Endodermal cell (in vitro differentiated cells): Measurements from ENCODE around the gene MBD3L5. TPM values are rescaled to one million over a fixed set of nuclear protein-coding genes. Genes with fewer than 3 reads are reported as not detected.
"Not testable (repeated sequence)": the region's sequence is repeated elsewhere in the genome, so short reads cannot be mapped to it uniquely, and the experiment has no call there.

Experiments
- DNase-seq: peaks from one replicate; pipeline ENCODE4 v3.0.0-alpha.2; 2017
- H3K27ac ChIP-seq: 2 replicates; pipeline ENCODE4 v1.5.1; 2013; ENCODE audit warnings: mild to moderate bottlenecking, low read depth, low read length, moderate library complexity
- H3K27me3 ChIP-seq: 2 replicates; pipeline ENCODE4 v1.6.1; 2013; ENCODE audit warnings: mild to moderate bottlenecking, low read length, moderate library complexity; ENCODE audit not compliant: insufficient read depth, control insufficient read depth, poor library complexity, severe bottlenecking
- H3K36me3 ChIP-seq: 2 replicates; pipeline ENCODE4 v1.7.0; 2013; ENCODE audit warnings: mild to moderate bottlenecking, low read length, moderate library complexity; ENCODE audit not compliant: control insufficient read depth, insufficient read depth
- H3K4me1 ChIP-seq: one replicate; pipeline ENCODE4 v1.7.0; 2013; ENCODE audit warnings: low read length; ENCODE audit not compliant: control insufficient read depth, insufficient read depth
- H3K4me3 ChIP-seq: 2 replicates; pipeline ENCODE4 v1.5.1; 2013; ENCODE audit warnings: mild to moderate bottlenecking, low read length, moderate library complexity
- H3K9ac ChIP-seq: 2 replicates; pipeline ENCODE4 v1.6.1; 2013; ENCODE audit warnings: mild to moderate bottlenecking, low read length, moderate library complexity; ENCODE audit not compliant: poor library complexity, severe bottlenecking; ENCODE audit errors: extremely low read depth
- H3K9me3 ChIP-seq: 2 replicates; pipeline ENCODE4 v1.6.1; 2013; ENCODE audit warnings: mild to moderate bottlenecking, low read length, moderate library complexity; ENCODE audit not compliant: control insufficient read depth
- H3K27ac Mint-ChIP-seq: 2 replicates; pipeline ENCODE4 v1.8.0; 2020; ENCODE audit warnings: mixed read lengths
- H3K27me3 Mint-ChIP-seq: 2 replicates; pipeline ENCODE4 v1.8.0; 2021; ENCODE audit warnings: mild to moderate bottlenecking, mixed read lengths; ENCODE audit not compliant: insufficient read depth
- H3K36me3 Mint-ChIP-seq: 2 replicates; pipeline ENCODE4 v1.8.0; 2020; ENCODE audit warnings: low read depth, mixed read lengths
- H3K4me1 Mint-ChIP-seq: 2 replicates; pipeline ENCODE4 v1.8.0; 2020; ENCODE audit warnings: mixed read lengths
- H3K4me3 Mint-ChIP-seq: 2 replicates; pipeline ENCODE4 v1.8.0; 2020; ENCODE audit warnings: mild to moderate bottlenecking, moderate library complexity, mixed read lengths
- H3K9me3 Mint-ChIP-seq: 2 replicates; pipeline ENCODE4 v1.8.0; 2020; ENCODE audit warnings: mild to moderate bottlenecking, mixed read lengths
- WGBS, 2 experiments: methylation state at CpG; one replicate each; pipeline versions ENCODE4 v1.1.5 to v1.1.7; 2013; ENCODE audit warnings: missing lambda C conversion rate in 2 of 2, mixed read lengths in 1 of 2; ENCODE audit not compliant: insufficient coverage in 1 of 2, insufficient read length in 1 of 2; 5-methylcytosine and 5-hydroxymethylcytosine counted together
- long read RNA-seq, 4 experiments: library from polyadenylated mRNA in 2 of 4; library from RNA in 1 of 4; library from capped mRNA in 1 of 4; stranded (forward) in 3 of 4; unstranded in 1 of 4; transcript quantifications; one replicate each; pipeline ENCODE4 v2.0.0, GENCODE V29; 2020 to 2021; ENCODE audit warnings: inconsistent platforms in 1 of 4
- polyA plus RNA-seq, 2 experiments: library from polyadenylated mRNA; stranded (reverse); fragments of 50-300 nt; gene quantifications; one replicate each; pipeline ENCODE4 v1.2.3, GENCODE V29; 2013
- total RNA-seq, 2 donors: library from RNA; stranded (reverse); fragmentation: NEBNext Ultra II Directional in 1 of 2; extraction: Animal tissue kit (Norgen Biotek cat#: 25700) in 1 of 2; gene quantifications; 2 replicates in 1 of 2; 3 replicates in 1 of 2; pipeline ENCODE4 v1.2.1, GENCODE V29; 2021
- TF ChIP-seq, protein P1 (sequence below): fragments of 200-600 bp; sonication (generic); conservative IDR thresholded peaks from 2 replicates; pipeline ENCODE4 v1.5.0; 2021; ENCODE audit warnings: antibody characterized with exemption, mild to moderate bottlenecking

Gene MBD3L5
- total RNA-seq: not detected
- not detected for polyA plus RNA-seq (2013, experiment 1 of 2)
- not detected for polyA plus RNA-seq (2013, experiment 2 of 2)
- long read RNA-seq, experiment 1: 0 reads
- long read RNA-seq, experiment 2: 0 reads
- long read RNA-seq, experiment 3: 0 reads
- long read RNA-seq, experiment 4: 0 reads

- not testable (repeated sequence) for H3K4me1 Mint-ChIP-seq, H3K9ac ChIP-seq, H3K36me3 ChIP-seq, DNase-seq, H3K27ac ChIP-seq, H3K4me1 ChIP-seq, H3K36me3 Mint-ChIP-seq, H3K4me3 Mint-ChIP-seq, H3K27ac Mint-ChIP-seq, H3K27me3 Mint-ChIP-seq, H3K4me3 ChIP-seq, H3K9me3 ChIP-seq, H3K9me3 Mint-ChIP-seq, H3K27me3 ChIP-seq
- WGBS, 2 experiments: no CpG with 5 or more reads among the region's 9 CpGs
These were observed at the start of gene MBD3L5 for GRCh38 chr19:7030278-7030677. Gene MBD3L5, plus strand, starts transcription at chr19:7030578. Its CDS starts 34 bp downstream, at chr19:7030612.

- no peaks in the 10 kb centered on the region for H3K27me3 Mint-ChIP-seq
- H3K9me3 Mint-ChIP-seq: peaks cover 81% of the 10 kb centered on the region
- no peaks in the 10 kb centered on the region for H3K4me1 Mint-ChIP-seq
- H3K36me3 Mint-ChIP-seq: peaks cover 4% of the 10 kb centered on the region
- no peak for DNase-seq
- Histone ChIP-seq H3K4me1 (no peaks in the 10 kb centered on the region), H3K9ac (no peak overlapping the region), H3K27me3 (no peaks in the 10 kb centered on the region), H3K27ac (no peak overlapping the region), H3K9me3 (peaks cover 81% of the 10 kb centered on the region), H3K4me3 (no peak overlapping the region), H3K36me3 (no peaks in the 10 kb centered on the region)
- no peak overlapping the region for H3K4me3 Mint-ChIP-seq
- TF ChIP-seq, protein P1, sequence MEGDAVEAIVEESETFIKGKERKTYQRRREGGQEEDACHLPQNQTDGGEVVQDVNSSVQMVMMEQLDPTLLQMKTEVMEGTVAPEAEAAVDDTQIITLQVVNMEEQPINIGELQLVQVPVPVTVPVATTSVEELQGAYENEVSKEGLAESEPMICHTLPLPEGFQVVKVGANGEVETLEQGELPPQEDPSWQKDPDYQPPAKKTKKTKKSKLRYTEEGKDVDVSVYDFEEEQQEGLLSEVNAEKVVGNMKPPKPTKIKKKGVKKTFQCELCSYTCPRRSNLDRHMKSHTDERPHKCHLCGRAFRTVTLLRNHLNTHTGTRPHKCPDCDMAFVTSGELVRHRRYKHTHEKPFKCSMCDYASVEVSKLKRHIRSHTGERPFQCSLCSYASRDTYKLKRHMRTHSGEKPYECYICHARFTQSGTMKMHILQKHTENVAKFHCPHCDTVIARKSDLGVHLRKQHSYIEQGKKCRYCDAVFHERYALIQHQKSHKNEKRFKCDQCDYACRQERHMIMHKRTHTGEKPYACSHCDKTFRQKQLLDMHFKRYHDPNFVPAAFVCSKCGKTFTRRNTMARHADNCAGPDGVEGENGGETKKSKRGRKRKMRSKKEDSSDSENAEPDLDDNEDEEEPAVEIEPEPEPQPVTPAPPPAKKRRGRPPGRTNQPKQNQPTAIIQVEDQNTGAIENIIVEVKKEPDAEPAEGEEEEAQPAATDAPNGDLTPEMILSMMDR: no peak
- no peak overlapping the region for H3K27ac Mint-ChIP-seq
These were observed 46.9 kb upstream of the MBD3L5 start for GRCh38 chr19:6983448-6983847.

GRCh38 chr19:6987850-6988249 is 42.5 kb upstream of the MBD3L5 start:
- TF ChIP-seq, protein P1: no peak
- Histone ChIP-seq H3K4me1 (no peaks in the 10 kb centered on the region), H3K9ac (no peak overlapping the region), H3K27me3 (no peaks in the 10 kb centered on the region), H3K36me3 (no peaks in the 10 kb centered on the region), H3K27ac (no peak overlapping the region), H3K4me3 (no peak overlapping the region), H3K9me3 (peaks cover 65% of the 10 kb centered on the region)
- Mint-ChIP-seq H3K4me1 (no peaks in the 10 kb centered on the region), H3K4me3 (no peak overlapping the region), H3K27me3 (no peaks in the 10 kb centered on the region), H3K27ac (no peak overlapping the region), H3K9me3 (peaks cover 77% of the 10 kb centered on the region), H3K36me3 (peaks cover 4% of the 10 kb centered on the region)
- no peak for DNase-seq
- WGBS, 2 experiments: 39 to 49% methylated on average over 4 of the region's 4 CpGs

DNA sequence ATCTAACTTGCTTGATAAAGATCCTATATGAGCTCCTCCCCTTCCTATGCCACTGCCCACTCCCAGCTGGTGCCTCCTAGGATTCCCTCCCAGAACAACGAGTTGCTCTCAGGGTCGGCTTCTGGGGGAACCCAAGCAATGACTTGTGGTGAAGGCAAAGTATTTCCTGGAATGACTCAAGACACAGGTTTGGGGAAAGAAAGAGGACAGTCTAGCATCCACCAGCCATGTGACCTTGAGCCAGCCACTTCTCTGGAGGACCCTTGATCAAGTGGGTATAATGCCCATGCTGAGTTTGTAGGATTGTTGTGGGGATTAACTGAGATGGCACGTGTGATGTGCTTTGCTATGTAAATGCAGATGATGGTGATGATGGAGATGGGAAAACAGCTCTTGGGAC is 42.1 kb upstream of the MBD3L5 start:
- no peaks in the 10 kb centered on the region for H3K4me1 ChIP-seq
- H3K27me3 ChIP-seq: no peaks in the 10 kb centered on the region
- peaks cover 77% of the 10 kb centered on the region for H3K9me3 Mint-ChIP-seq
- TF ChIP-seq, protein P1: no peak
- no peaks in the 10 kb centered on the region for H3K4me1 Mint-ChIP-seq
- H3K9ac ChIP-seq: no peak overlapping the region
- no peak overlapping the region for H3K4me3 Mint-ChIP-seq
- WGBS, 2 experiments: 56% methylated on average over 3 of the region's 3 CpGs; no CpG with 5 or more reads in 1 of the 2 experiments
- H3K27ac ChIP-seq: no peak overlapping the region
- H3K36me3 ChIP-seq: no peaks in the 10 kb centered on the region
- H3K27ac Mint-ChIP-seq: no peak overlapping the region
- no peak for DNase-seq
- no peaks in the 10 kb centered on the region for H3K27me3 Mint-ChIP-seq
- peaks cover 4% of the 10 kb centered on the region for H3K36me3 Mint-ChIP-seq
- H3K4me3 ChIP-seq: no peak overlapping the region
- peaks cover 63% of the 10 kb centered on the region for H3K9me3 ChIP-seq
